Activated naive CD8-positive, alpha-beta T cell (primary cell): ENCODE data around the gene GPC5.

Experiments
- H3K27ac Mint-ChIP-seq: one replicate; pipeline ENCODE4 v1.8.0; 2021; ENCODE audit warnings: mixed read lengths
- H3K27me3 Mint-ChIP-seq: one replicate; pipeline ENCODE4 v1.8.0; 2021; ENCODE audit warnings: mixed read lengths
- H3K36me3 Mint-ChIP-seq: one replicate; pipeline ENCODE4 v1.8.0; 2021; ENCODE audit warnings: mixed read lengths
- H3K4me1 Mint-ChIP-seq: one replicate; pipeline ENCODE4 v1.8.0; 2021; ENCODE audit warnings: low read depth, mixed read lengths
- H3K4me3 Mint-ChIP-seq: one replicate; pipeline ENCODE4 v1.8.0; 2021; ENCODE audit warnings: mild to moderate bottlenecking, mixed read lengths
- H3K9me3 Mint-ChIP-seq: one replicate; pipeline ENCODE4 v1.8.0; 2021; ENCODE audit warnings: low read depth, mixed read lengths

The GPC5 gene

DNA sequence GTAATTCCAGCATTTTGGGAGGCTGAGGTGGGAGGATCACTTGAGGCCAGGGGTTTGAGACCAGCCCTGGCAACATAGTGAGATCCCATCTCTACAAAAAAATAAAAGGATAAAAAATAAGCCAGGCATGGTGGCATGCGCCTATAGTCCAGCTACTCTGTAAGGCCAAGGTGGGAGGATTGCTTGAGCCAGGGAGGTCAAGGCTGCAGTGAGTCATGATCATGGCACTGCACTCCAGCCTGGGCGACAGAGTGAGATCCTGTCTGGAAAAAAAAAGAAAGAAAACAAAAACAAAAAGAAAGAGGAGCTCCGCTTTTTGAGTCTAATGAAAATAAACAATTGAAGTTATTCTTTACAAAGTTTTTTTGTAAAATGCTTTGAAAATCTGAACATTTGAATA is 326.2 kb downstream of the GPC5 start:
- Mint-ChIP-seq H3K27ac (no peak overlapping the region), H3K4me1 (no peaks in the 10 kb centered on the region), H3K9me3 (no peaks in the 10 kb centered on the region), H3K27me3 (peaks cover 8% of the 10 kb centered on the region), H3K36me3 (no peaks in the 10 kb centered on the region), H3K4me3 (no peak overlapping the region)

DNA sequence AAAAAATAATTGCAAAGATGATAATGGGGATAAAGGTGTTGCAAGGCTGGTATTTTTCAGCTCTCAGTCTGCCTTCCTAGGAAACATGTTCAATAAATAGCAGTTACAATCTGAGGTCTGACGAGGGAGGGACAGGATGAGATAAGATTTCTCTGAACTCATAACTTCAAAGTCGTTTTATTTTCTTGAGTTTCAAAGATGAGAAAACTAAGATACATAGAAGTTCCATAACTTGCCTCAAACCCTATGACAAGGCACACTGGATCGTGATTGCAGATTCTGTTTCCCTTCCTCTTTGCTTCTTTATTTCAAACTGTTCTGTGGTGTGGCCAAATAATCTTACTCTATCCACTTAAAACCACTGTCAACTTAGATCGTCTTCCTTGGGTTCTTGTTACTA is 327.2 kb downstream of the GPC5 start:
- Mint-ChIP-seq H3K27me3 (peaks cover 5% of the 10 kb centered on the region), H3K9me3 (no peaks in the 10 kb centered on the region), H3K4me3 (no peak overlapping the region), H3K36me3 (no peaks in the 10 kb centered on the region), H3K4me1 (no peaks in the 10 kb centered on the region), H3K27ac (no peak overlapping the region)

DNA sequence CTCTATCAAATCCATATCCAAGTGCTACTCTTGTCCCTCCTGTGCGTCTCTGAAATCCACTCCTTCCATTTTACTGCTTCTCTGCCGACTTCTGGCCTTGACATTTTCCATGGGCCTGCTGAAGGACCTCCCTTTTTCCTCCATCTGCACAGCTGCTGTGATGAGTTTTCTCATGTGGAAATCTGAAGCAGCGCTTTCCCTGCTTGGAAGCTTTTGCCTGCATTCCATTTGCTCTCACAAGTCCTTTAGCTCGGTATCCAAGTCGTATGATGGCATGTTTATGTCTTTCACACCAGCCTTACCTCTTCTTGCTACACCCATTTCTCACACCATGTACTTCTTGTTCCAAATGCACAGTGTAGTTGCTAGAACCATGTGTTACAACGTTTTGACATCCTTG is 328.2 kb downstream of the GPC5 start:
- Mint-ChIP-seq H3K27ac (no peak overlapping the region), H3K27me3 (peaks cover 4% of the 10 kb centered on the region), H3K9me3 (no peaks in the 10 kb centered on the region)

DNA sequence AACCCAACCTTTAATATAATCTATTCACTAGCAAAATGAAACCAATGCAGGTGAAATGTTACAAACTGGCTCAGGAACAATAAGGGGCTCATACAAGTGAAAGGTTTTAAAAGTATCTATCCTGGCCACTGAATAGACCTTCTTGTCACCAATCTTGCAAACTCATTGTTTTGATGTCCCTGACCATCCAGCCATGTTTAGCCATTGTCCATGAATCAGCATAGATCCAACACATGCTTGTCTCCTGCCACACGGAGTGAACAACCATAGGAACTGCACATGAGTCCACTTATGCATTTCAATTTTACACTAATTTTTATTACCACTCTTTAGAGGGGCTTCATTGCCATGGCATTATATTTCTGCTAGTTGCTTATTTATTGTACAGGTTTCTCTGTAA is 331.4 kb downstream of the GPC5 start:
- Mint-ChIP-seq H3K27ac (no peak overlapping the region), H3K36me3 (no peaks in the 10 kb centered on the region), H3K4me1 (no peaks in the 10 kb centered on the region), H3K9me3 (no peaks in the 10 kb centered on the region), H3K27me3 (no peaks in the 10 kb centered on the region), H3K4me3 (no peak overlapping the region)

More for the DNA sequence above, 328.2 kb downstream of the GPC5 start:
- Mint-ChIP-seq H3K4me3 (no peak overlapping the region), H3K4me1 (no peaks in the 10 kb centered on the region), H3K36me3 (no peaks in the 10 kb centered on the region)

DNA sequence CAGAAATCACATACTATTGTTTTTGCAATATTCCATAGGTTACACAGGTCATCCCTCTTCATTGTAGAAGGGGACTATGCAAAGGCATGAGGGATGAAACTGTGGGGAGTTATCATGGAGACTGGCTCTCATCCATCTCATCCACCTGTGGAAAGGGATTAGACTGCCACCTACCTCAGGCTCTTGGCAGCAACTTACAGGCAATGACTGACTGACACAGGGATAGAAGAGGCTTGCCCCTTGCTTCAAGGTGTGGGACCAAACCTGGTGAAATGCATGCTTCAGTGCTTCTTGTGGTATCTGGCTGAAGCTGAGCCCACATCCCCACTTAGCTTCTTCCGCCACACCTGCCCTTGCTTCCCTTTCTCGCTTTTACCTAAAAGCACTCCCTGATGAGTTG is 341.3 kb downstream of the GPC5 start:
- no peaks in the 10 kb centered on the region for H3K36me3 Mint-ChIP-seq
- no peak overlapping the region for H3K27ac Mint-ChIP-seq
- H3K4me3 Mint-ChIP-seq, result no peak overlapping the region
- no peaks in the 10 kb centered on the region for H3K9me3 Mint-ChIP-seq
- H3K27me3 Mint-ChIP-seq, result peaks cover 6% of the 10 kb centered on the region
- H3K4me1 Mint-ChIP-seq, result no peaks in the 10 kb centered on the region

DNA sequence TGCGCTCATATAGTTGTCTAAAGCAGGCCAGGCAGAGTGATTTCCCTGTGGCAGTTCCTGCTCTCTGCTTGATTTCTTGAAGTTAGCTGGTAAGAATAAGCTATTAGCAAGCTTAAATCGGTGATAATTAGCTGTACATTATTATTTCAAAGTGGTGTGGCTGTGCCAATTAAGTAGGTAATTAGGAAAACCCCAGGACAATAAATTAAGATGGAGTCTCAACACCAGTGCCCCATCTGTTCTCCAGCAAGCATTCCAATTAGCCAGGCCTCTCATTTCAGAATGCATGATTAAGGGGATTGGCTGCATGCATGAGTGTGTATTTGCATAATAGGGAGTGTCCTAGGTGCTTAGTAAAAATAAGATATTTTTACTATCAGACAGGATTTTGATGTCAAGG is 342.3 kb downstream of the GPC5 start:
- Mint-ChIP-seq H3K27ac (no peak overlapping the region), H3K27me3 (peaks cover 6% of the 10 kb centered on the region), H3K4me1 (no peaks in the 10 kb centered on the region), H3K4me3 (no peak overlapping the region), H3K9me3 (no peaks in the 10 kb centered on the region), H3K36me3 (no peaks in the 10 kb centered on the region)

DNA sequence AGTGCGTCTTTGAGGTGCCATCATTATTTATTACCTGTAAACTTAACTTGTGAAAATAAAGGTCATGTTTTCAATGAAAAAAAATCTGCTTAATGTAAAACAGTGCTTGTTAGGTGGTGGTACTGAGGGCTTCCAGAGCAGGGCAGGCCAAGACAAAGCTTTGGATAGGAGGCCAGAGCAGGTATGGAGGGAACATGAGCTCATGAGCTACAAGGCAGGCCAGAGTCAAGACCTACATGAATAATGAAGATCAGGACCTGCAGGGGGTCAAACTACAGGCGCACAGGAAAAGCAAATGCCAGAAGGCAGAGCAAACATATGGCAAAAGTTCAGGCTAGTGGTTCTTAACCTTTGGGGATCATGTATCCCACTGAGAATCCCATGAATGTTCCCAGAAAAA is 343.5 kb downstream of the GPC5 start:
- Mint-ChIP-seq H3K27ac (no peak overlapping the region), H3K36me3 (no peaks in the 10 kb centered on the region), H3K9me3 (no peaks in the 10 kb centered on the region), H3K4me3 (no peak overlapping the region), H3K27me3 (peaks cover 6% of the 10 kb centered on the region), H3K4me1 (no peaks in the 10 kb centered on the region)

DNA sequence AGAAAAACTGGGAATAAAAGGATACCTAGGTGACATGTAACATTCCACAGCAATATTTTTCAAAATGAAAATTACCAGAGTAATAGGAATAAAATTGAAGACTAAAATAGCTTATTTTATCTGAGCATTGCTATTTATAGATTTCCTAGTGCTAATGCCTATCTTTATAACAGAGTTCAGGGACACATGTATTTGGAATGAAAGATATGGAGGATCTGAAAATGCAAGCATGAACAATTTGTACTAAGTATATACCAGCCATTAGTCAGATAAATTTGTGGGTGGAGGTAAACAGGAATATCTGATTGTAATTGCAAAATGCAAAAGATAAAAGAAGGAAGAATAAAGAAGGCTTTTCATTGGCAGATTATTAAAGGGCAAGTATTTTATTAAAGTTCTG is 345.9 kb downstream of the GPC5 start:
- Mint-ChIP-seq H3K4me3 (no peak overlapping the region), H3K36me3 (no peaks in the 10 kb centered on the region), H3K9me3 (no peaks in the 10 kb centered on the region), H3K27ac (no peak overlapping the region), H3K27me3 (peaks cover 4% of the 10 kb centered on the region), H3K4me1 (no peaks in the 10 kb centered on the region)

DNA sequence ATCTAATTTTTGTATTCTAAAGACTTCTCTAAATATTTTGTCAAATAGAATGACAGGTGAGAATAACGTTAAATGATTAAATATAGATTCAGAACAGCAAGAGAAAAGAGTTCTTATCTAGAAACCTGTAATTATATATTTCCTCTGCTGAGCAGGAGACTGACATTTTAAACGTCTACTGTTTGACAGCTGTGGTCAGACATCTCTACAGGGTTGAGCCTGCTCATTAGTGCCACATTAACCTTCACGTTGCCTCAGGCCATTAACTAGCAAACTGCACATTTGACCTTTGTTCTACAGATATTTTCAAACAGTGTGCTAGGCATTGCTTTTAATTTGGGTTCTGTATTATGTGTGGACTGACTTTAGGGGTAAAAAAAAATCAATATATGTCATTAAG is 347.5 kb downstream of the GPC5 start:
- Mint-ChIP-seq H3K4me1 (no peaks in the 10 kb centered on the region), H3K27ac (no peak overlapping the region)

DNA sequence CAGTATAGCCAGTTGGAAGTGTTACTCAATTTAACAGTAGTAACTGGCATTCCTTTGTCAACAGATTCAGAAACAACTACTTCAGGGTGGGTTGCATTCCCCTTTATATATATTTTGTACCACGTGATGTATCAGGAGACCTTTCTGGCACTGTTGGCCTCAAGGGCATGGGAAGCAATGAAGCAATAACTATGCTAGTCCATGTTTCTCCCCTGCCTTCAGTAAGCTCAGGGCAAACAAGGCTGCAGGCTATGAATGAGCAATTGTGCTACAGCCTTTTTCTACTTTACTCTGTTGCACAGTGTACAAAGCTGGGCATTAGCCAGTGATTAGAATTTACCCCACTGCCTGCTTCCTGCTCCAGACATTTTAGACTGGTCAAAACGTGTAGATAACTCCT is 348.8 kb downstream of the GPC5 start:
- H3K4me1 Mint-ChIP-seq, result no peaks in the 10 kb centered on the region
- peaks cover 6% of the 10 kb centered on the region for H3K9me3 Mint-ChIP-seq
- H3K27me3 Mint-ChIP-seq, result peaks cover 5% of the 10 kb centered on the region
- no peaks in the 10 kb centered on the region for H3K36me3 Mint-ChIP-seq
- no peak overlapping the region for H3K4me3 Mint-ChIP-seq
- H3K27ac Mint-ChIP-seq, result no peak overlapping the region

More for the DNA sequence above, 347.5 kb downstream of the GPC5 start:
- Mint-ChIP-seq H3K27me3 (peaks cover 2% of the 10 kb centered on the region), H3K9me3 (peaks cover 1% of the 10 kb centered on the region), H3K36me3 (no peaks in the 10 kb centered on the region), H3K4me3 (no peak overlapping the region)

DNA sequence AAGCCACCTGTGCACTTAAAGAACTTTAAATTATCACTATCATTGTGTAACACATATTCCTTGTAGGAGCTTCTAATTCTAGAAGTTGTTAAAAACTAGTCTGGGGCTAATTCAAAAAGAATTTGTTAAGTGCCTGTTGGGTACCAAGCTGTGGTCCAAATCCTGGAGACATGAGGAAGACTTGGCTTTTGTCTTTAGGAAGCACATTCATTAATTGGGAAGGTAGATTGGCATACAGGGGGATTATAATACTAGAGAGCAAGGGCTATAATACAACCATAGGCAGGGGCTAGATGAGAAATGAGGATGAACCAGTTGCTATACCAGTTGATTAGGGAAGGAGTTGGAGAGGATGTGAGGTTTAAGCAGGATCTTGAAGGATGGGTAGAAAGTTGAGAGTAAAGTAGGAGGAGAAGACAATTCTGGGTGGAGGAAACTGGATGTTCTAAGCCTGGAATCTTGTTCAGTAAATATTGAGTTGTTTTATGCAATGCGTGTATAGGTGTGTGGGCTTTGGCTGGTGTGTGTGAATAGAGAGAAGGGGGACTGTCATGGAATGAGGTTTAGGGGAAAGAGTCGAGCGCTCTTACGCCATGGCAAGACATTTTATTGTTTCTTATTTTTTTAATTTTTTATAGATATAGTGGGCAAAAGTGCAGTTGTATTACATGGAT is 350.1 kb downstream of the GPC5 start:
- Mint-ChIP-seq H3K4me1 (no peaks in the 10 kb centered on the region), H3K27ac (no peak overlapping the region), H3K4me3 (no peak overlapping the region), H3K36me3 (no peaks in the 10 kb centered on the region), H3K9me3 (peaks cover 6% of the 10 kb centered on the region), H3K27me3 (peaks cover 6% of the 10 kb centered on the region)

DNA sequence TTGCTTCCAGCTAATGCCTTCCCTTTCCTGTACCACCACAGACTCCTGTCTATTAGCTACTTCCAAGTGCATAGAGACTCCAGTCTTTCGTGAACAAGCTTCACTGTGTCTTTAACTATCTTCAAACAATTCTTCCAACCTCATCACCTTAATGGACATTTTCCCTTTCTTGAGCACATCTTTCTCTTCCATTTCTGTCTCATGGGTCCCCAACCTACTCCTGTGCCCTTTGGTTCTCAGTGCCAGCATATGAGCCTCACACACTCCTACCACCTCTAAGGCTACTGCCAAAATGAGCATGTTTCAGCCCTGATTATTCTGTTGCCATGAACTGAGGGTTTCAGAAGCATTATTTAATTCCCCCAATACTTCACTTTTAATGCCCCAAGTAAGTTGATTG is 360.3 kb downstream of the GPC5 start:
- Mint-ChIP-seq H3K27ac (no peak overlapping the region), H3K9me3 (no peaks in the 10 kb centered on the region), H3K4me1 (no peaks in the 10 kb centered on the region)

DNA sequence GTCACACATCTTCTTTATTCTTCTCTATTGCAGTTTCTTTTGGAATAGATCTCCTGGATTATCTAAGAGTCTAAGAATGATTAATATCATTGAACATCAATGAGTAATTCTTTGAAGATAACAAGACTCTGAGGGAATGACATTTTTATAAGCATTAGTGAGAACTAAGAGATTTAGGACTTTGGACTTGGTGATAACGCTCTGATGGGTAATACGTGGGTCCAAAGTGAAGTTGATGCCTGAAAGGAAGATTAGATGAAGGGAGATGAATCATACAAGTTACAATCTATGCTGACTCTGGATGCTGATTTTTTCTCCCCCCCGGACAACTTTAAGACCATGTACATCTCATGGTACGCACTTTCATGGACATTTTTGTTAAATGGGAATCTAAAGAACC is 364.5 kb downstream of the GPC5 start:
- H3K4me3 Mint-ChIP-seq, result no peak overlapping the region
- no peaks in the 10 kb centered on the region for H3K27me3 Mint-ChIP-seq
- H3K9me3 Mint-ChIP-seq, result no peaks in the 10 kb centered on the region
- H3K27ac Mint-ChIP-seq, result no peak overlapping the region
- no peaks in the 10 kb centered on the region for H3K36me3 Mint-ChIP-seq
- H3K4me1 Mint-ChIP-seq, result no peaks in the 10 kb centered on the region

More for the DNA sequence above, 360.3 kb downstream of the GPC5 start:
- no peak overlapping the region for H3K4me3 Mint-ChIP-seq
- H3K36me3 Mint-ChIP-seq, result no peaks in the 10 kb centered on the region
- H3K27me3 Mint-ChIP-seq, result no peaks in the 10 kb centered on the region

DNA sequence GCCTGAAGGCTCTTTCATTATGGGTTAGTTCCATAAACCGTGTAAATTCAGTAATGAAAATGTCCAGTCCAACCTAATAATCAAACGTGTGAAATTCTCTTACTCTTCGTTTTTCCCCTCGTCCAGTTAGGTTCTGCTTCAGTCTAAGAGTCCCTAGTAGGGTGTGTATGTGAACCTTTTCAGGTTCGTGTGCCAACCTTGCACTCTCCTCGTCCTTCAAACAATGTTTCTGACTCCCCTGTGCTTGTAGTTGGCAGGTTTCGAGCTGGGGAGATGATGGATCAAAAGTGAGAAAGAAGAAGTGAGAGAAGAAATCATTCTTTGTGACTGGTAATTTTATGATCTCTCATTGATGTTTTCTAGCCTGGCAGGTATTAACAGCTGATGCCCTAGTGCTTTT is 366.1 kb downstream of the GPC5 start:
- Mint-ChIP-seq H3K9me3 (no peaks in the 10 kb centered on the region), H3K4me3 (no peak overlapping the region), H3K27ac (no peak overlapping the region), H3K4me1 (no peaks in the 10 kb centered on the region), H3K27me3 (no peaks in the 10 kb centered on the region), H3K36me3 (no peaks in the 10 kb centered on the region)

DNA sequence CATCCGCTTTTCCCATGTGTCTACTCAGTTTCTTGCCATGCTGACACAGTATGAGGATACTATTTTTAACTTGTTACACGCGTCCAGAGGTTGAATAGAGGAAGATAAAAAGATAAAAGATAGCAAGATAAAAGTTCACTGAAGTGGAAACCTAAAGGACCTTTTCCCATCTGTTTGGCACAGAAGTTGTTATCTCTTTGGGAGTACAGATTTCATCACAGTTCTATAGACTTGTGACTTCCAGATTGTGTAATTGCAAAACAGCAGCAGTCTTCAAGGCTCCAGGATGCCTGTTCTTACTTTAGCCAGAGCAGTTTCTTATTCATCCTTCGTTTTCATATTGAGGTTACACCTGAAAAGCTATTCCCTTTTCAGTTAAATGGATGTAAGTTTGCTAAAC is 369.2 kb downstream of the GPC5 start:
- Mint-ChIP-seq H3K9me3 (no peaks in the 10 kb centered on the region), H3K27ac (no peak overlapping the region), H3K36me3 (no peaks in the 10 kb centered on the region), H3K27me3 (no peaks in the 10 kb centered on the region), H3K4me3 (no peak overlapping the region), H3K4me1 (no peaks in the 10 kb centered on the region)

DNA sequence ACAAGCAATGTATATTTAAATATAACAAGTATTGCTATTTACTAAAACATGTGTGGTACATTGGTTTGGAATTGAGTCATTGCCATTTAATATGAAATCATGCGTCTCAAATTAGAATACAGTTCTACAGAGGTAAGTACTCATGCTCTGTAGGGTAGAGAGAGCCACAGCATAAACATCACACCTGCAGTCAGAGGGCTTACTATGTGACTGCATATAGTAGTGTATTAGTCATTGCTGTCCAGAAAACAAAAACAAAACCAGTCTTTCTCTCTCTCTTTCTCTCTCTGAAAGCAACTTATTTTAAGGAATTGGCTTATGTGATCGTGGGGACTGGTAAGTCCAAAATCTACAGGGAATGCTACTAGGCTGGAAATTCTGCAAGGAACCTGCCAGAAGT is 370.3 kb downstream of the GPC5 start:
- no peaks in the 10 kb centered on the region for H3K9me3 Mint-ChIP-seq
- H3K4me1 Mint-ChIP-seq, result no peaks in the 10 kb centered on the region

More for the DNA sequence above, 370.3 kb downstream of the GPC5 start:
- H3K27ac Mint-ChIP-seq, result no peak overlapping the region
- no peaks in the 10 kb centered on the region for H3K36me3 Mint-ChIP-seq
- H3K27me3 Mint-ChIP-seq, result no peaks in the 10 kb centered on the region
- no peak overlapping the region for H3K4me3 Mint-ChIP-seq
